HUDEP-2 (cell line): ENCODE data around the gene DPP4.
"Not testable (repeated sequence)": the region's sequence is repeated elsewhere in the genome, so short reads cannot be mapped to it uniquely, and the experiment has no call there.

Experiments
- DNase-seq, 76 experiments: peaks; one replicate each; lab custom pipeline; 2025; ENCODE audit not compliant: unreplicated experiment in 76 of 76; lab: John Stamatoyannopoulos, UW

The DPP4 gene

DNA sequence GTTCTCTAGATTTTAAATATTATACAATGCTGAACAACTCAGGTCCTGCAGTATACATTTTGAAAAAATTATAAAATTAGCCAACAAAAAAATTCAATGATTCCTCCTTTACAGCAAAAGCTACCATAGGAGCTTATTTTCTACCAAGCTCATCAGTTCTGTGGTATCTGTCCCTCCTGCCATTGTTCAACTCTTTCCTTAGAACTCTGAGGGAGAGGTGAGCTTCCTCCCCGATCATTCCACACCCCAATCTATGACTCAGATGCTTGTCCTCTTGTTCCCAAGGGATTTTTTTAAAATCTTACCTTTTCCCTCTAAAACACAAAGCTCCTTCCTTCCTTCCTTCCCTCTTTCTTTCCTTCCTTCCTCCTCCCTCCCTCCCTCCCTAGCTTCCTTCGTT lies 13.5 kb downstream of the DPP4 start:
- no peak for DNase-seq

- no peak for DNase-seq
These were observed 14.9 kb downstream of the DPP4 start for GRCh38 chr2:162058973-162059668.

GRCh38 chr2:162057426-162057825 lies 16.6 kb downstream of the DPP4 start:
- no peak for DNase-seq

- DNase-seq = no peak
These were observed 17.1 kb downstream of the DPP4 start for GRCh38 chr2:162056796-162057399.

DNA sequence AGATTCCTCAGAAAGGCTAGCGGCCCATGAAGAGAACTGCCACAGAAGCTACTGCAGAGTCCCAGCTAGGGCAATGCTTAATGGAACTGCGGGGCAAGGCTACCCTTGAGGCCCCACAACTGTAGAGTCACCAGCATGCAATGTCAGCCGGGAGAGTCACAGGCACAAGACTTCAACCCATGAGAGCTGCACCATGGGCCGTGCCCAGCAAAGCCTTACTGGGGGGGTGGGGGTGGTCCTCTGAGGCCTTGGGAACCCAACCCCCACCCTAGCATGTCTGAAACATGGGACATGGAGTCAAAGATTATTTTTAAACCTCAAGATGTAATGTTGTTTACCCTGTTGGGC lies 20.2 kb downstream of the DPP4 start:
- DNase-seq = no peak

DNA sequence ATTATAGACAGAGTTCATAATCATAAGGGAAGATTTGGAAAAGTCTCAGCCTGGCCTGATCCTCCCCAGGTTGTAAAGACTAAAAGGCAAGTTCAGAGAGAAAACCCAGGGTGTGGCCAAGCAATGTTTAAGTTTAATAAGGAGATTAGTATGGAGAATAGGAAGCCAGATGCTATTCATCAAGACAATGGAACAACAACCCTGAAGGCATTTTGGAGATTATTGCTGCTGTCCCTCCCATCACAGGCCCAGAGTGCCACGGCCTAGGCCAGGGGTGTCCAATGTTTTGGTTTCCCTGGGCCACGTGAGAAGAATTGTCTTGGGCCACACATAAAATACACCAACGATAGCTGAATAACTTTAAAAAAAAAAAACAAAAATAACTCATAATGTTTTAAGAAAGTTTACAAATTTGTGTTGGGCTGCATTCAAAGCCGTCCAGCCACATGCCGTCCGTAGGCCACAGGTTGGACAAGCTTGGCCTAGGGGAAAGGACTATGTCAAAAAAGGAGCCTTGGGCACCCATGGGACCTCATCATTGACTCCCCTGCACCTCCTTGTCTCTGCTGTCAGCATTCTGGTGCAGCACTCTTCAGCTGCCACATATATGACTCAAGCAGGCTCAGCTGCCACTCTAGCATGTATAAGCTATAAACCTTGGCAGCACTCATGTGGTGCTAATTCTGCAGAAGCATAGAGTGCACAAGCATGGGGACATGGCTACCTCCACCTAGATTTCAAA lies 20.8 kb downstream of the DPP4 start:
- no peak for DNase-seq

- DNase-seq = no peak
These were observed 23.5 kb downstream of the DPP4 start for GRCh38 chr2:162050513-162050961.

GRCh38 chr2:162049089-162049488 lies 24.9 kb downstream of the DPP4 start:
- DNase-seq = not testable (repeated sequence)

DNA sequence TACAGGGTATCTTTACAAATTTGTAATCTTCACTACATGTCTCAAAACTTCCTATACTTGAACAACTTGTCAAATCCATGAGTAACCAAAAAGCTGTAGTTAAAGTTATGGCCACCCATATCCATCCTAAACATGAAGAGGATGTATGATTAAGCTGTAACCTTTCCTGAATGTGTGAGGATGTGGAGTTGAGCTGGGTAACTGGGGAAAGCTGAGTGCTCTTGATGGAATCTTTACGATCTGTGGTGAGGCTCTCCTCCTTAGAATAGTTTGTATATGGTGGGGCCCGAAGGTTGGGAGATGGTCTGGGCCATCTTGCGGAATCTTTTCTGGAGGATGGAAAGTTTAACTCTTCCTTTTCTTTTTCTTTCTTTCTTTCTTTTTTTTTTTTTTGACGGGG lies 29.4 kb downstream of the DPP4 start:
- no peak for DNase-seq

GRCh38 chr2:162043132-162043531 lies 30.9 kb downstream of the DPP4 start:
- no peak for DNase-seq

- DNase-seq = no peak
These were observed 32.5 kb downstream of the DPP4 start for GRCh38 chr2:162041485-162041884.

DNA sequence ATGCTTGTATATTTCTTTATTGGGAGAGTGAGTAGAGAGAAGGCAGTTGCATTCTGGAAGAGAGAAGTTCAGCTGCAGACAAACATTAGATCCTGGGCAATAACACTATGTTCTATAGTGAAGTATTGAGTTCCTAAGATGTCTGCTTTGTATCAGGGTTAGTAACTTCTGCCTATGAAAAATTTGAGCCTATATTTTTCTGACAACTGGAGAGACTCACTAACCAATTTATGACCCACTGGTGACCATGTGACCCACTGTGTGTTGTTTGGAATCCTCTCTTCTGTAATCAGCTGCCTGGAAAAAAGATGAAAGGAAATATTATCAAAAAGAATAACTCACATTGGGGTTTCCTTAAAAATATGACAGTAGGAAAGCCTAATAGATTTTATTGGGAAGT lies 35.3 kb downstream of the DPP4 start:
- DNase-seq = no peak

GRCh38 chr2:162037886-162038285 lies 36.1 kb downstream of the DPP4 start:
- no peak for DNase-seq

DNA sequence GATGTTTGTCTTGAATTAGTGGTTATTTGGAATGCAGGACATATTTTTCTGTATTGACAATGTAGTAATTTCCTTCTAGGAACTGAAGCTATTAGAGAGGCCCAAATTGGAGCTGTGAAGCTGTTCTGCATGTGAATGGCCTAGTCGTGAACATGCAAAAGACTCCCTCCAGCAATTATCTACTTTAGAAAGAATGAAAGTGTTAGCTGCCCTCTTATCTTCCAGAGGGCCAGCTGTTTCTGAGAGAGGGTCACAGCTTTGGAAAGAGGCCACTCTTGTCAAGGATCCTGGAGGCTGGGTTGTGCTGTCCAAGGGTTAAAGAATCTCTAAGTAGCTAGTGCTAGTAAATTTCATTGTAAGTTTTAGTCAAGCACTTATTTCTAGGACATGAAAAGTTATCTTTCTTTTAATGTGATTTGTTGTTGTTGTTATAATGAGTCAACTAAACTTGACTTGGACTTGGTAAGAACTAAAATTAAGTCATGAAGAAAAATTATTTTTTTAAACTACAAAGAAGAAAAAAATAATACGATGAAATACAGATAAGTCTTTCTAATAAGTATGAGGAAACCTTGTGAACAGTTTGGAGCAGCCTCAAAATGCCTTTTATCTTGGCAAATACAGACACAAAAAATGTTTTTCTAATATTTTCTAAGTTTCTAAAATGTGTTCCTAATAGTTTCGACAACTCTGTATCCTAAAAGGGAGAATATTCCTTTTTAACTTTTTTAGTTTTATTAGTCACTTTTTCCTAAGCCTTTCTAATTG lies 36.8 kb downstream of the DPP4 start:
- no peak for DNase-seq

GRCh38 chr2:162035981-162036380 lies 38.0 kb downstream of the DPP4 start:
- DNase-seq = no peak

- no peak for DNase-seq
These were observed 43.4 kb downstream of the DPP4 start for GRCh38 chr2:162030363-162031190.

- DNase-seq = no peak
These were observed 44.6 kb downstream of the DPP4 start for GRCh38 chr2:162029287-162029901.

- no peak for DNase-seq
These were observed 45.5 kb downstream of the DPP4 start for GRCh38 chr2:162028511-162028910.

DNA sequence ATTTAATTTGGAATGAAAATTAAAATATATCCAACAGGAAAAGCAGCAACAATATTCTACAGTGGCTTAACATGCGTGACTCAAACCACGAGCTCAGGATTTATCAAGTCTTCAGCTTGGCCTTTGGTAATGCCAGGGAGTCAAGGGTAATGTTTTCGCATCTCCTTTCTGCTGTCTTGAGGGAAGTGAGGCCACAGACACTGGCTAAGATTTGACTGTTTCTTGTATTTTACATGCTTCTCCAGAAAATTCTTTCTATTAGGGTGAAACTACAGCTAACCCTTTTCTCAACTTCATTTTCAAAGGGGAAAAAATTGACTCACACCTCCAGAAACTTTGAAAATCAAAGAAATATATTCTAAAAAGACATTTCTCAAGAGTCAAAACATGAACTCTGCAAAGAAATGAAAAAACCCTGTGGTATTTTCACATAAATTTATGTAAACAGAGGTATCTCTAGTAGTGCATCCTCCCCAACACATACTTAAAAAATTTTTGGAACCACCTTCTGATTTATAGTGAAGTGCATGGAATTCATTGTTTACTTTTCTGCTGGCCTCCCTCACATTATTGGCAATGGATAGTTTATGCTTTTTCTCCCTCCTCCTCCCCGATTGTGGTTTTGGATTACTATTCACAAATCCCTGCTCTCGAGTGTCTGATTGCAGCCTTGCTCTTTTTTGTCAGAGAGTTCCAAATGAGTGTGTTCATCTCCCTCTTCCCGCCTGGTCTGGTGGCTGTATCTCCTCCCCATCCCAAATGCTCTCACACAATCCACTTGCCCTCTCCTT lies 48.7 kb downstream of the DPP4 start:
- no peak for DNase-seq
